IMR-90 (cell line): ENCODE measurements around the gene HEATR5A. TPM values are rescaled to one million over a fixed set of nuclear protein-coding genes. Genes with fewer than 3 reads are reported as not detected.
"Not testable (repeated sequence)": the region's sequence is repeated elsewhere in the genome, so short reads cannot be mapped to it uniquely, and the experiment has no call there.

Source experiments
- ATAC-seq: fragments of 200-7000 bp; cut with Tn5 transposase; 2 replicates; pipeline ENCODE4 v1.9.1; 2020; ENCODE audit warnings: low read depth, mild to moderate bottlenecking, moderate library complexity
- BruUV-seq: library from RNA; stranded (reverse); fragments of 400-500 nt; replicated peaks from 2 replicates; lab custom pipeline; 2021; lab: Mats Ljungman, UMichigan
- CTCF ChIA-PET: fragments of 300-600 bp; formaldehyde crosslinking; extraction: SDS; loops from one replicate; lab custom pipeline; 2021; ENCODE audit warnings: antibody characterized with exemption; lab: Yijun Ruan, JAX
- POLR2A ChIA-PET: fragments of 300-600 bp; sonication (Branson Sonifier 250); formaldehyde crosslinking; loops from one replicate; lab custom pipeline; 2022; ENCODE audit warnings: antibody characterized with exemption; ENCODE audit not compliant: unreplicated experiment; lab: Charles Lee
- DNase-seq: peaks from one replicate; pipeline ENCODE4 v3.0.0; 2013
- H2AFZ ChIP-seq: replicated peaks from 2 replicates; pipeline ENCODE3; 2013; ENCODE audit warnings: low read length, mild to moderate bottlenecking; ENCODE audit not compliant: poor library complexity
- H2AK5ac ChIP-seq: 2 replicates; pipeline ENCODE4 v1.6.1; 2013; ENCODE audit warnings: low read depth, low read length, inconsistent platforms
- H2AK9ac ChIP-seq: replicated peaks from 2 replicates; pipeline ENCODE3; 2013; ENCODE audit warnings: mild to moderate bottlenecking, low read depth, low read length, moderate library complexity; ENCODE audit not compliant: poor library complexity
- H2BK120ac ChIP-seq: 2 replicates; pipeline ENCODE4 v1.6.1; 2013; ENCODE audit warnings: low read depth, low read length, inconsistent platforms
- H2BK15ac ChIP-seq: 3 replicates; pipeline ENCODE4 v1.6.1; 2013; ENCODE audit warnings: low read depth, low read length, inconsistent platforms
- H2BK20ac ChIP-seq: 2 replicates; pipeline ENCODE4 v1.6.1; 2013; ENCODE audit warnings: low read depth, mild to moderate bottlenecking, inconsistent platforms, low read length, moderate library complexity
- H2BK5ac ChIP-seq: 2 replicates; pipeline ENCODE4 v1.6.1; 2013; ENCODE audit warnings: mild to moderate bottlenecking, low read depth, low read length, inconsistent platforms; ENCODE audit not compliant: poor library complexity, severe bottlenecking
- H3K14ac ChIP-seq: replicated peaks from 2 replicates; pipeline ENCODE4 v1.6.1; 2013; ENCODE audit warnings: low read depth, low read length, inconsistent platforms
- H3K18ac ChIP-seq: 2 replicates; pipeline ENCODE4 v1.6.1; 2013; ENCODE audit warnings: low read depth, low read length, control low read depth
- H3K23ac ChIP-seq: 2 replicates; pipeline ENCODE4 v1.6.1; 2013; ENCODE audit warnings: low read depth, low read length, inconsistent platforms
- H3K27ac ChIP-seq: 2 replicates; pipeline ENCODE4 v1.5.1; 2013; ENCODE audit warnings: mild to moderate bottlenecking, control low read depth, low read length; ENCODE audit not compliant: insufficient read depth
- H3K27me3 ChIP-seq: 2 replicates; pipeline ENCODE4 v1.6.1; 2013; ENCODE audit warnings: low read length; ENCODE audit not compliant: control insufficient read depth, insufficient read depth
- H3K36me3 ChIP-seq: 2 replicates; pipeline ENCODE4 v1.6.1; 2013; ENCODE audit warnings: low read length, mixed read lengths; ENCODE audit not compliant: control insufficient read depth, insufficient read depth
- H3K4ac ChIP-seq: 2 replicates; pipeline ENCODE4 v1.6.1; 2013; ENCODE audit warnings: low read depth, low read length, inconsistent platforms
- H3K4me1 ChIP-seq: 2 replicates; pipeline ENCODE4 v1.6.1; 2013; ENCODE audit warnings: low read length, mixed read lengths; ENCODE audit not compliant: control insufficient read depth, insufficient read depth
- H3K4me2 ChIP-seq: 2 replicates; pipeline ENCODE4 v1.6.1; 2013; ENCODE audit warnings: low read depth, mild to moderate bottlenecking, control low read depth, low read length, moderate library complexity
- H3K4me3 ChIP-seq: 2 replicates; pipeline ENCODE4 v1.5.1; 2013; ENCODE audit warnings: low read depth, mild to moderate bottlenecking, control low read depth, low read length, moderate library complexity; ENCODE audit not compliant: insufficient read depth
- H3K56ac ChIP-seq: 2 replicates; pipeline ENCODE4 v1.6.1; 2013; ENCODE audit warnings: low read length, inconsistent platforms; ENCODE audit not compliant: insufficient read depth; ENCODE audit errors: extremely low read depth
- H3K79me1 ChIP-seq, 2 experiments: 2 replicates each; pipeline ENCODE4 v1.6.1; 2013; ENCODE audit warnings: low read length in 2 of 2, inconsistent platforms in 1 of 2, low read depth in 1 of 2
- H3K9ac ChIP-seq: 2 replicates; pipeline ENCODE4 v1.6.1; 2013; ENCODE audit warnings: low read depth, low read length, control low read depth
- H3K9me1 ChIP-seq: 2 replicates; pipeline ENCODE4 v1.6.1; 2013; ENCODE audit warnings: low read length, inconsistent platforms; ENCODE audit not compliant: insufficient read depth
- H3K9me3 ChIP-seq: 2 replicates; pipeline ENCODE4 v1.6.1; 2013; ENCODE audit warnings: low read length; ENCODE audit not compliant: control insufficient read depth, insufficient read depth
- H4K20me1 ChIP-seq: 2 replicates; pipeline ENCODE4 v1.6.1; 2013; ENCODE audit warnings: low read length, inconsistent platforms; ENCODE audit not compliant: insufficient read depth
- H4K5ac ChIP-seq: 2 replicates; pipeline ENCODE4 v1.6.1; 2013; ENCODE audit warnings: mild to moderate bottlenecking, low read depth, low read length, control low read depth
- H4K8ac ChIP-seq, 2 experiments: 2 replicates each; pipeline ENCODE4 v1.6.1; 2013; ENCODE audit warnings: low read depth in 2 of 2, low read length in 2 of 2, control low read depth in 1 of 2, inconsistent platforms in 1 of 2
- H4K91ac ChIP-seq: 2 replicates; pipeline ENCODE4 v1.6.1; 2013; ENCODE audit warnings: low read depth, low read length, inconsistent platforms; ENCODE audit not compliant: insufficient read depth
- WGBS, 2 experiments: methylation state at CpG; one replicate each; pipeline versions ENCODE4 v1.1.5 to v1.1.7; 2013; ENCODE audit warnings: missing lambda C conversion rate in 2 of 2; ENCODE audit not compliant: insufficient read length in 1 of 2; ENCODE audit errors: extremely low coverage in 2 of 2; 5-methylcytosine and 5-hydroxymethylcytosine counted together
- dilution Hi-C: fragments of 300-500 bp; cut with HindIII; formaldehyde crosslinking; loops from one replicate; pipeline ENCODE4 v1.14.3; 2018; ENCODE audit warnings: low sequenced_read_pairs; ENCODE audit not compliant: unreplicated experiment
- in situ Hi-C: fragments of 300-500 bp; cut with MboI; formaldehyde crosslinking; loops from 3 replicates; pipeline ENCODE4 v1.14.3; 2019; ENCODE audit warnings: low sequenced_read_pairs, inconsistent platforms, mixed read lengths
- intact Hi-C: fragments of 100-400 bp; cut with micrococcal nuclease; formaldehyde crosslinking; loops from 2 replicates; pipeline ENCODE4 v1.10.0; 2022
- polyA plus RNA-seq, 3 experiments: library from polyadenylated mRNA; depleted of rRNA; stranded (reverse); fragments of >200 nt; gene quantifications; 2 replicates each; pipeline ENCODE4 v1.2.3, GENCODE V29; 2012; ENCODE audit warnings: low replicate concordance in 1 of 3
- total RNA-seq: library from RNA; depleted of rRNA; stranded (reverse); fragments of >200 nt; gene quantifications from 2 replicates; pipeline ENCODE4 v1.2.3, GENCODE V29; 2012

The HEATR5A gene
- total and polyA plus RNA-seq, 2 of the 4 experiments (the other 2 are of a cell fraction), result 14.0 to 48.9 TPM

DNA sequence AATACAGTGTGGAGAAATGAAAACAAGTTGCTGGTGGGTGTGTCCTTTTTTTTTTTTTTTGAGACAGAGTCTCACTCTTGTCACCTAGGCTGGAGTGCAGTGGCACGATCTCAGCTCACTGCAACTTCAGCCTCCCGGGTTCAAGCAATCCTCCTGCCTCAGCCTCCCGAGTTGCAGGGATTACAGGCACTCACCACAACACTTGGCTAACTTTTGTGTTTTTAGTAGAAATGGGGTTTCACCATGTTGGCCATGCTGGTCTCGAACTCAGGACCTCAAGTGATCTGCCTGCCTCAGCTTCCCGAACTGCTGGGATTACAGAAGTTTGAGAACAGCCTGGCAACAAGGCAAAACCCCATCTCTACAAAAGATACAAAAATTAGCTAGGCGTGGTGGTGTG is 108.0 kb downstream of the HEATR5A start:
- H3K27me3 ChIP-seq, ATAC-seq, H3K9ac ChIP-seq, H3K4ac ChIP-seq, H3K4me3 ChIP-seq, H4K91ac ChIP-seq, H3K4me2 ChIP-seq, H4K5ac ChIP-seq, H2AFZ ChIP-seq, H2BK5ac ChIP-seq, H2AK9ac ChIP-seq, dilution Hi-C loops, DNase-seq, H2AK5ac ChIP-seq, H4K8ac ChIP-seq, H3K27ac ChIP-seq, H3K79me1 ChIP-seq, H3K23ac ChIP-seq, H3K18ac ChIP-seq, H2BK20ac ChIP-seq, H3K9me3 ChIP-seq, H2BK120ac ChIP-seq, in situ Hi-C loops, intact Hi-C loops, BruUV-seq, H3K9me1 ChIP-seq, H3K56ac ChIP-seq, H3K4me1 ChIP-seq, H3K14ac ChIP-seq, H2BK15ac ChIP-seq, H4K20me1 ChIP-seq: not testable (repeated sequence)
- ChIA-PET CTCF (interaction anchor here (1.3 kb wide), 1 partner anchor 10 kb away, joined by 3 read pairs; no protein-coding TSS in a partner anchor), POLR2A (interaction anchor here (0.5 kb wide), 1 partner anchor 146 kb away, joined by 3 read pairs; no protein-coding TSS in a partner anchor)
- WGBS, 2 experiments, result no CpG with 5 or more reads among the region's 6 CpGs
- peaks cover 25% of the 10 kb centered on the region for H3K36me3 ChIP-seq
